COLO668 (cell line): ENCODE results near the gene PHKA1.
"Not testable (repeated sequence)": the region's sequence is repeated elsewhere in the genome, so short reads cannot be mapped to it uniquely, and the experiment has no call there.

Source experiments
- DNase-seq: peaks from one replicate; lab custom pipeline; 2025; ENCODE audit not compliant: unreplicated experiment; lab: John Stamatoyannopoulos, UW

The PHKA1 gene

GRCh38 chrX:72669508-72669907, 44.6 kb downstream of the PHKA1 start:
- not testable (repeated sequence) for DNase-seq

- no peak for DNase-seq
Observed at GRCh38 chrX:72666451-72666850, 47.7 kb downstream of the PHKA1 start.

GRCh38 chrX:72663737-72664136, 50.4 kb downstream of the PHKA1 start:
- no peak for DNase-seq

GRCh38 chrX:72662020-72662747, 51.9 kb downstream of the PHKA1 start:
- DNase-seq: no peak

- no peak for DNase-seq
Observed at GRCh38 chrX:72659723-72660122, 54.4 kb downstream of the PHKA1 start.

GRCh38 chrX:72652082-72652481, 62.0 kb downstream of the PHKA1 start:
- DNase-seq: no peak

GRCh38 chrX:72644946-72645345, 69.2 kb downstream of the PHKA1 start:
- DNase-seq: no peak

GRCh38 chrX:72641611-72642010, 72.5 kb downstream of the PHKA1 start:
- no peak for DNase-seq

GRCh38 chrX:72635930-72636329, 78.2 kb downstream of the PHKA1 start:
- DNase-seq: no peak

- DNase-seq: no peak
Observed at GRCh38 chrX:72634331-72634730, 79.8 kb downstream of the PHKA1 start.

GRCh38 chrX:72630185-72630584, 83.9 kb downstream of the PHKA1 start:
- no peak for DNase-seq

- no peak for DNase-seq
Observed at GRCh38 chrX:72624194-72624593, 89.9 kb downstream of the PHKA1 start.

- no peak for DNase-seq
Observed at GRCh38 chrX:72621625-72622485, 92.3 kb downstream of the PHKA1 start.

GRCh38 chrX:72621163-72621562, 92.9 kb downstream of the PHKA1 start:
- DNase-seq: no peak

- no peak for DNase-seq
Observed at GRCh38 chrX:72620550-72621145, 93.5 kb downstream of the PHKA1 start.

GRCh38 chrX:72609313-72609712, 104.8 kb downstream of the PHKA1 start:
- DNase-seq: no peak

GRCh38 chrX:72604705-72605104, 109.4 kb downstream of the PHKA1 start:
- DNase-seq: no peak

- DNase-seq: no peak
Observed at GRCh38 chrX:72604112-72604511, 110.0 kb downstream of the PHKA1 start.

GRCh38 chrX:72591038-72591437, 123.1 kb downstream of the PHKA1 start:
- DNase-seq: not testable (repeated sequence)

- no peak for DNase-seq
Observed at GRCh38 chrX:72584163-72584562, 129.9 kb downstream of the PHKA1 start.

GRCh38 chrX:72576141-72576894, 137.8 kb downstream of the PHKA1 start:
- DNase-seq: no peak
